NCI-H146 treated with DMSO at 0.1 percent for 48 hours (cell line): Measurements from ENCODE around the gene ADK.
"Not testable (repeated sequence)": the region's sequence is repeated elsewhere in the genome, so short reads cannot be mapped to it uniquely, and the experiment has no call there.

Source experiments
- DNase-seq: peaks from one replicate; lab custom pipeline; 2025; ENCODE audit not compliant: unreplicated experiment; lab: John Stamatoyannopoulos, UW

ADK gene

GRCh38 chr10:74140553-74140952 lies 10.5 kb upstream of the ADK start:
- DNase-seq: no peak

- no peak for DNase-seq
Measured at GRCh38 chr10:74145133-74145532, 5.9 kb upstream of the ADK start.

GRCh38 chr10:74146980-74147379 lies 4.0 kb upstream of the ADK start:
- DNase-seq: not testable (repeated sequence)

DNA sequence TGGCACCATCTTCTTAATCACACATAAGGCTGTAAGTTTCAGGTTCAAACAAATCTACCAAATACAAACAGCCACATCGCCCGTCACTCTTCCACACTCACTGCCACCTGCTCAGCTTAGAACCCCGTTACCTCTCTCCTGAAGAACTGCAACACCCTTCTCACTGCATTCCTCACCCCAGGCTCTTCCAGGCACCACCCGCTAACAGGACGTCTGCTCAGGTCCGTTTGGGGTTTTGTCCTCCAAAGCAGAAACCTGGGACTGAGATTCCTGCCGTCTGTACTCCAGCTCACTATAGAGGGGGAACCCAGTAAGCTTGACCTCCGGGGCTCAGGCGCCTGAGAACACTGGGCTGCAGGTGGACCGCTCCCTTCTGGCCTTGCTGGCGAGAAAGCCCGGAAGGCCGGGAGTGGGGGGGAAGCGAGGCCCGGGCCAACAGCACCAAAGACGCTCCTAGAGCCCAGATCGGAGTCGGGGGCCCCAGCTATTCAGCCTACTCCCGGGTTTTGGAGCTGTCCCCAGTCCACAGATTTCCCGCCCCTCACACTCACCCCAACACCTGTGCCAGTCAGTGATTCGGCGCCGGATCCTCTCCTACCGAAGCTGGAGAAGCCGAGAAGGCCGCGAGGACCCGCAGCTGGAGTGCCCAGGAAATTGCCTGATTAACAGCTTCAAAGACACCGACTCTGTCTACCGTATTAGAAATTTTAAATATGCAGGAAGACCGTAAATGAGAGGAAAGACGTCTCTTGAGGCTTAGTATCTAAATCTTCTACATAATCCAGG lies 624 bp upstream of the ADK start, which contains the start of gene AP3M1:
AP3M1 (minus strand) TSS at position 625 of the 786 bp plus-strand sequence. CDS start 12,449 bp downstream, outside the sequence.
- no peak for DNase-seq

DNA sequence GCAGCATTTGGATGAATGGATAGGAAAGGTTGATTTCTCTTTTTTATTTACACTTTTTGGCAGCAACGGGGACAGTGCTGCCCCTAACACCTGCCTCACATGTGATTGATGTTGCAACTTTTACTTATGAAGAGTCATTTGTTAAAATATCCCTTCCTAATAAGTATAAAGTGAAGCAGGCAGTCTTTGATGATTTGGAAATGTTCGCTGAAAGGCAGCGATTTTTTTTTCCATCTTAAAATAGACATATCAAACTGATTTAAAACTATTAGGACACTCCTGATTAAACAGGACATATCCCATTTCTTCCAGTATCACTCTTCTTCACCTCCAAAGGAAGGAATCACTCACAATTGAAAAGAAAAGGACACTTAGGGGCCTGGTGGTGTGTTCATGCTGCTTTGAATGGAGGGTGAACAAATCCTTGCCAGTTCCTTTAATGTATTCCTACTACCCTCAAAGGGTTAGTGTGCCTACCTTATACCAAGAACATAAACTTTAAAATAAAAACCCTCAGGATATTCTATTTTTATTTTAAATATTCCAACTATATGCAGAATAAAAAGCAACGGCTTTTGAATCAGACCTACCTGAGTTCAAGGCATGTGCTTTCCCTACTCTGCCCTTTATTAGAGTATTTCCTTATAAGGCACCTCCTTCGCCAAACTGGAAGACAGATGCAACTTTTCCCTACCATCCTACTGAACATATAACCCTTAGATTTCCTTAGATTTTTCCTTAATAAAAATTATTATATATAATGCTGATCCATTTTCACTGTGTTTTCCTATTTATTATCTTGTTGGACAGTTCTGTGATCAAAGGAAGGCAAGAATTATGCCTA lies 1.1 kb downstream of the ADK start:
- DNase-seq: no peak

DNA sequence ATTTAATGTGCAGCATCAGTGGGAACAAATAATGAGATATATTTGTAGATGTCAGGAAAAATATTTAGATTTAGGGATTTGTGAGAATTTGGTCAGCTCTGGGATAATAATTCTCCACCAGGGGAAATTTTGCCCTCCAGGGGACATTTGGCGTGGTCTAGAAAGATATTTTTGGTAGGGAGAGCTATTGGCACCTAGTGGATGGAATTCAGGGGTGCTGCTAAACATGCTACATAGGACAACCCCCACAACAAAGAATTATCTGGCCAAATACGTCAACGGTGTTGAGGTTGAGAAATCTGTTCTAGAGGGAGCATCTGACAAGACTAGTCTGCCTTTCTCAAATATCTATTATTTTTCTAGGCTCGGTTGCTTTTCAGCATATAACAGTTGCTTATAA lies 2.1 kb downstream of the ADK start:
- no peak for DNase-seq

GRCh38 chr10:74153676-74154075 lies 2.7 kb downstream of the ADK start:
- DNase-seq: no peak

GRCh38 chr10:74156919-74157289 lies 5.9 kb downstream of the ADK start:
- DNase-seq: no peak

DNA sequence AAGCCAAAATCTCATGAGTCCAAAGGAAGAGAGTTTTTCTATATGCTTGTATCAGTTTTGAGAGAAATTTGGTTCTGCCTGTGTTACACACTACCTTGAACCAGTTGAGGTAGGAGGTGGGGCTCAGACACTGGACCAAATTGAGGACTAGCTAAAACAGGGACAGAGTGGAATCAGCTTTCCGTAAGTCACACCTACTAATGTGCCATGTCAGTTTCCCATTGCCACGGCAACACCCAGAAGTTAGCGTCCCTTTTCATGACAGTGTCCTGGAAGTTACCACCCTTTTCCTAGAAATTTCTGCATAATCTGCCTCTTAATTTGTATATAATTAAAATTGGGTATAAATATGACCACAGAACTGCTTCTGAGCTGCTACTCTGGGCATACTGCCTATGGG lies 9.0 kb downstream of the ADK start:
- DNase-seq: no peak

- peak; percentile 27 for DNase-seq
Measured at GRCh38 chr10:74163319-74164068, 12.5 kb downstream of the ADK start.

DNA sequence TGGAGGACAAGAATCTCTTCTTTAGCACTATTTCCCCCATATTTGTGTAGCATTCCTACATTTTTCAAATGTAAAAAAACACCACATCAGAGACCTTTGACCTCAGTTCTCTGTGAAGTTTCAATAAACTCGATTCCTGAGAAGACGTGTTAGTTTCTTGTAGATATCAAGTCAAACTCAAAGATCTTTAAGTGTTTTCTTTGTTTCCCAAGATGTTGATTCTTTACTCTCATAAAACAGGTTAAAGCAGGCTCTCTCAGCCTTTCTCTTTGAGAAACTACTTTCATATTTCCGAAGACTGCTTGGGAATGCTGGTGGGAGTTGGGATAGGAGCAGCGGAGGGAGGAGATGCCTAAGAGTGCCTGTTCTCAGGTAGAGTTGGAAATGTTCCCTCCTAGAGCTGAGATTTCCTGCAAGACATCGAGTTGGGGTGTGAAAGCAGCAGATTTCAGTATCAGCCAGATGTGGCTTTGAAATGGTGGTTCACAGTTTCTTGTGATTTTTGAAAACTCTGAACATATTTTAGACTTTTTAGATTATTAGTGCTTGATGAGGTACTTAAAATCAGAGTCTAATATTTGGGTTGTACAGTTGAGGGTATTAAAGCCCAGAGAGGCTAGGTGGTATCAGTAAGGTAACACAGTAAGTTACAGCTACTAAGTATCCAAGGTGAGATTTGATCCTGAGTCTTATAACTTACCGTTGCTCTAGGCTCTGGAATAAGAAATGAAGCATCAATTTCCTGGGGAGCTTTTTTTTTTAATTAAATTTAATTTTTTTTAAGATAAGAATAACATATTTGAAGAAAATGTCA lies 13.9 kb downstream of the ADK start:
- DNase-seq: no peak

- DNase-seq: no peak
Measured at GRCh38 chr10:74165530-74165901, 14.5 kb downstream of the ADK start.

DNA sequence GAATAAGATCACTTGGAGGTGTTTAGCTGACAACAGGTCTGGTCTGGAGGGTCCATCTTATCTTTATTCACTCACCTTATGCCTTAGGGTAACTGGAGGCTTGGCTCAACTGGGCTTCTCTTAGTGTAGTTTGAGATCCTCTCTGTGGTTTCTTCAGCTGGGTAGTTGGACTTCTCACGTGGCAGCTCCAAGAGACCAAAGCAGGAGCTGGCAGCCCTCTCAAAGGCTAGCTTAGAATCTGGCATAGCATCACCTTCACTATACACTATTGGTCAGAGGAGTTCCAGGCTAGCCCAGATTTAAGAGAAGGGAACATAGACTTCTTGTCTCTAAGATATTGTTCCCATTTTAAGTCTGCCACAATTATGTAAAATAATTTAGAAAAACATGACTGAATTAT lies 16.4 kb downstream of the ADK start:
- DNase-seq: no peak

DNA sequence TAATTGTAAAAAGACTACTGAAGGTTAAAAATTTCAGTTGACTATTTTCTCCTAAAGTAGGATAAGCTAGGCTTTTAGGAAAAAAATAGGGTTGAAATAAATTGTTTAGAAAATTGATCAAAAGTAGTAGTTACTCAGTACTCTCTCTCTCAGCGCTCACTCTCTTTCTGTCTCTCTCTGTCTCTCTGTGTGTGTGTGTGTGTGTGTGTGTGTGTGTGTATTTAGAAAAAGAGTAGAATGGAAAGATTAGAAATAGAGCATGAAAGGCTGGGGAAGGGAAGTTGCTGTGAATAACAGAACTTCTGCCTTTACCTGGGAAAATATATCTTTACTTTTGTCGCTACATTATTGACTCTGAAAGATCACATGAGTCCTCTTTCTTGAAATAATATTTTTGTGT lies 20.6 kb downstream of the ADK start:
- no peak for DNase-seq

DNA sequence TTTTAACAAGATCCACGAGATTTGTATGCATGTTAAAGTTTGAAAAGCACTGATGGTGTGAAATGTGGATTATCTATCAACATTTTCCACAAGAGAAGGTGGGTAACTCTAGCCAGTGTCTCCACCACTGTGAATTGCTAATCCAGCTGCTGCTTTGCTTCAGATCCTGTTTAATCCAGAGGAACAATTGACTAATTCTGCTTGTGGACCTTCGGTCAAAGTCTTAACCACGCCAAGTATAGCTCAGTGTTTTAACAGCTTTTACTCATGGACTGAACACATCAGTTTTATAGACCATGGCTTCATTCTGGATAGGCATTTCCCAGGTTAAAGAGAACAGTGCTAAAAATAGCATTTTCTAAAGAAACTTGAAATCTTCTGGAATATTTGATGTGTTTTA lies 23.5 kb downstream of the ADK start:
- DNase-seq: no peak

DNA sequence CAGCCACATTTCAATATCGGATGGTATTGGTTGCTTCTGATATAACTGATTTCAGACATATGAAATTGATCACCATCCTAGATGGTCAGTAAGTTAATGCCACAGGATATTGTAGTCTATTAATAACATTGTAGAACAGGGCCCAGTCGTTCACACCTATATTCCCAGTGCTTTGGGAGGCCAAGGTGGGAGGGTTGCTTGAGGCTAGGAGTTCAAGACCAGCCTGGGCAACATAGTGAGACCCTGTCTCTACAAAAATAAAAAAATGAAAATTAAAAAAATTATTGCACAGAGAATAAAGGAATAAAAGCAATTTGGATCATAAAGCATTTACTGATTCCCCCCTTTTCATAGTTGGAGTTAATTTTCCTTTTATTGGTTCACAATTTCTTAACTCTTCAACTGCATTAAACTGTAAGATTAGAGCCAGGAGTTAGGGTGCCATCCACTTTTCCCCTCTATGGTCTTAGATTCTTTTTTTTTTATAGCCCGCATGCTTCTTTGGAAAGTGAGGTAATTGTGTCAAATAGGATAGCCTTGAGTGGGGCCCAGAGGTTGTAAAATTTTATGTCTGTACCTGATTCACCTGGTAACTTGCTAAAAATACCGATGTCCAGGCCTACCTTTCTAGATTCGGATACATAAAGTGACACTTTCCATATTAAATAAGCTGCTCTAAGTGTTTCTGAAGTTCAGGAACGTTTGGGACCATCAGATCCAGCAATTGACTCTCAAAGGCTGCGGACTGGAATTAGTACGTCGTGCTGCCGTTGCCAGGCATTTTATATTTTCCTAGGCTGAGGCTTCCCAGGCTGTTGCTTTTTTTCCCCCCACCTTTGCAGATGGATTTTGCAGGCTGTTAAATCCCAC lies 24.7 kb downstream of the ADK start:
- no peak for DNase-seq

DNA sequence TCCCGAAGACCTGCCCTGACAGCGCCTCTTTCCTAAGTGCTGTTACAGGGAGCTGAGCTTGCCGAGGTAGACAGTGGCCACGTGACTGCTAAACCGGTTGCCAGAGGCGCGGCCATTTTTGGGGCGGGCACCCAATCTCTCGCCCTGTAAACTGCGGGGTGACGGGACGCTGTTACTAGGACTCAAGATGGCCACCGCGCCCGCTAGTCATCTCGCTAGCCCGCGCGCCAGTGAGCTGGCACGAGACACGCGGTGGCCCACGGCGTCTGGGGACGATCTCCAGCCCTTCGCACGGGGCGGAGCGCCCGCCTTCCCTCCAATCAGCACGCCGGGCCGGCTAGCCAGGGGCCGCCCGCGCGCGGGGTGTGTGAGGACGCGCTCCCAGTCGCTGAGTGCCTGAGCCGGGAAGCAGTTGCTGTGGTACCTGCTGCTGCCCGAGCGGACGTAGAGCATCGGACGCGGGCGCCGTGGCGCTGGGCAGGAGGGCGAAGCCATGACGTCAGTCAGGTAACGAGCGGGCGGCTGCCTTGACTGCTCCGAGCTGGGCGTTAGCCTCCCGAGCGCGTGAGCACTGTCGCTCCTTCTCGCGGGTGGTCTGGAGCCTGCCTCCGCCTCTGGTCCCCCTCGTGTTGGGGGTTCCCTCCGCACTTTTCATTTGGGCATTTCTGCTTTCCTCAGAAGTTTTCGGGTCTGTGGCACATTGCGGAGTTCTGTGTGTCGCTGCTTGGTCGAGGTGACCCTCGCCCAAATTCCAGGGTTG lies 25.5 kb downstream of the ADK start:
- peak; percentile 95 for DNase-seq

GRCh38 chr10:74177140-74177677 lies 26.2 kb downstream of the ADK start:
- peak; percentile 12 for DNase-seq
